HG03066 (cell line): Measurements from ENCODE around the gene SNX4.
"Not testable (repeated sequence)": the region's sequence is repeated elsewhere in the genome, so short reads cannot be mapped to it uniquely, and the experiment has no call there.

ENCODE experiments used
- ATAC-seq: cut with Tn5 transposase; IDR thresholded peaks from one replicate; pipeline ENCODE4 v1.9.1; 2021; ENCODE audit warnings: low read depth; ENCODE audit not compliant: unreplicated experiment

Gene SNX4

DNA sequence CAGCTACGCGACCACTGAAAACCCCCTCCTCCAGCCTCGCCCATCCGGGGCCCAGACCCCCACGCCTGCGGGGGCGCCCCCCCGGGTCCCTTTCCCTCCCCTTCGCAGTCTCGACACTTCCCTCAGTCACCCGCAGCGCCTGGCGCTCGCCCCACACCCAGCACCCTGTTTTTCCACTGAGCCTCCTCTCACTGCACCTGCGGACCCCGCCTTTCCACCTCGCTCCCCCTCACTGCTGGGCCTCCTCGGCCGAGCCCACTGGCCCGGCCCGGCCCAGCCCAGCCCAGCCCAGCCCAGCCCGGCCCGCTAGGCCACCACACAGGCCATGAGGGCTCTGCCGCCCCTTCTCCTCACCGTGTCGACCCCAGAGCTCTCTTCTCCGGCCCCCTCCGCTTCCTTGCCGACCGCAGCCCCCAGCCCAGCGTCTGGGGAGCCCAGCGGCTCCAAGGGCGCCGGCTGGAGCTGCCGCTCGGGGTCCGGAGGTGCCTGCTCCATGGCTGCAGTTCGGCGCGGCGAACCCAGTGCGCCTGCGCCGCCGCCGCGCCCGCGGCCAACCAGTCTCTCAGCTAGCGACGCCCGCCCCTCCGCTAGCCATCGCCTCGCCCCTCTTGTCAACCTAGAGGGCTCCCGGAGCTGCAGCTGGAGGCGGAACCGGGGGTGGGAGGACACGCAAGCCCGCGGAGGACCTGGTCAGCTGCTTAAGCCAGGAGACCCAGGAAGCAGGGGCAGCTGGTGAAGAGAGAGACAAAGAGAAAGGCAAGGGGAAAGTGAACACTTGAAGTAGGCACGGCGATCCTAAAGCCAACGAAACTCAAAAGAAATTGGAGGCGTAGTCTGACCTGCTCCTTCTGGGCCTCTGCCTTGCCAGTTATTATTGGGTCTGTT lies at the start of gene SNX4:
Gene SNX4, minus strand, starts transcription at position 525 of the 885 bp plus-strand sequence. Its CDS starts 30 bp downstream, at position 495.
- ATAC-seq = peak; percentile 82

DNA sequence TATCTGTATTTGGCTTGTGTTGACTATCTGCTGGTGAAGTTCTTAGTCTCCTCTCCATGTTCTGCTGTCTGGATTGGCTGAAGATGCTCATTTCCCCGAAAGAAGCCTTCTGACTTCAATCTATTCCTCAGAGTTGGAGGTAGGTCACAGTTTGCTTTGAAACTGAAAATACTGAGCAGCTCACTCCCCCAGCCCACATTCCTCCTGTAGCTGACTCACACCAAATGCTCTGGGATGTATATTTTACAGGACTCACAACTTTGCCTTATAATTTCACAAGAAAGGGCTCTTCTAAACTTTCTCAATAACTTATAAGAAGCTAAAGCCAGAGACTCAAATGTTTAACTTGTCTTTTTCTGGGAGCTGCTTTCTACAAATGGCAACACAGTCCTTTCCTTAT lies 36.3 kb upstream of the SNX4 start:
- ATAC-seq = no peak

DNA sequence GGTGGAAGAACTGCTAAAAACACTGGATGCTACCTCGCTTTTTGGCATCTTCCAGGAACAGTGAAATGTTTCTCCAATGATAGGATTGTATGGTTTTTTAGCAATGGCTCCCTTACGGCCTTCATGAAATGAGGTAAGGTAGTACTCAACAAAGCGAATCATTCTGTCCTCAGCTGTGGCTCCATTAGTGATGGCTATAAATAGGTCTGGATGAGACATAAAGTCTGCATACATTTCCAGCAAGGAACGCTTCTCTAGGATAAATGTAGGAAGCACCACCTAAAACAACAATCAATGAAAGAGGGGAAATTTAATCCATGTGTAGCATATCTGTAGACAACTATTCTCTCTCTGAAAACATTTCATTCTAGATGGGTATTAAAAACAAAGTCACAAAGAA lies 32.4 kb upstream of the SNX4 start:
- no peak for ATAC-seq

DNA sequence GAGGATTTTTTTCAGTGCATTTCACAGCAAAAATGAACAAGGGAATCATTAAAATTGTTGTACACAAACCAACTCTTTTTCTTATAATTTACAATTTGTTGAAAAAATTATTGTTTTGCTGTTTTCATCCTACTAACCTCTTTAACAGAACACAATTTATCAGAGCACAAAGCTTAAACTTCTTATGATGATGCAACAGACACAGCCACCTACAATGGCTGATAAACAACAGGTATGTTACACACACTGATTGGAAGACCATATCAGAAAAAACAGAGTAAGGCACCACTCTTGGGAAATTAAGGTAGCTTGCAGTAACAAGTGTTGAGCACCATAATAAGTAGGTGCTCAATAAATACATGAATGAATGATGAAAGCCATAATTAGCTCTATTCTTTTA lies 8.9 kb upstream of the SNX4 start:
- no peak for ATAC-seq

DNA sequence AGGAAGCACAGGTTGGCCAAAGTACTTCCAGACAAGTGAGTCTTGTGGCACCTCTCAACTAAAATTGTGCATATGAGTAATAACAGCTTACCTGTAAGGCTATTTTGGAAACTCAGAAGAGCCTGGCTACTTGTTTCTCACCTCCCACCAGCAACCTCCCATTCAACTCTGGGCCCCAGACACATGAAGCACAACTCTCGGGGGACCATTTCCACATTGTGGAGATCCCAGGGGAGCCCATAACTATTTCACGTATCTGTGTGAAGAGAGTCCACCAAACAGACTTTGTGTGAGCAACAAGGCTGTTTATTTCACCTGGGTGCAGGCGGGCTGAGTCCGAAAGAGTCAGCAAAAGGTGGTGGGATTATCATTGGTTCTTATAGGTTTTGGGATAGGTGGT lies 5.2 kb upstream of the SNX4 start:
- ATAC-seq = no peak

DNA sequence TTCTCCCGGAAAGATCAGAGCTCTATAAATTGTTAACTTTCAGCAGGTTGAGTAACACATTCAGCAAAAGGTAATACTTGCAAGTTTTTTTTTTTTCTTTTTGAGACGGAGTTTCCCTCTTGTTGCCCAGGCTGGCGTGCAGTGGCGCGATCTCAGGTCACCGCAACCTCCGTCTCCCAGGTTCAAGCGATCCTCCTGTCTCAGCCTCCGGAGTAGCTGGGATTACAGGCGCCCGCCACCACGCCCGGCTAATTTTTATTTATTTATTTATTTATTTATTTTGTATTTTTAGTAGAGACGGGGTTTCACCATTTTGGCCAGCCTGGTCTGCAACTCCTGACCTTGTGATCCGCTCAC lies 539 bp upstream of the SNX4 start:
- not testable (repeated sequence) for ATAC-seq

DNA sequence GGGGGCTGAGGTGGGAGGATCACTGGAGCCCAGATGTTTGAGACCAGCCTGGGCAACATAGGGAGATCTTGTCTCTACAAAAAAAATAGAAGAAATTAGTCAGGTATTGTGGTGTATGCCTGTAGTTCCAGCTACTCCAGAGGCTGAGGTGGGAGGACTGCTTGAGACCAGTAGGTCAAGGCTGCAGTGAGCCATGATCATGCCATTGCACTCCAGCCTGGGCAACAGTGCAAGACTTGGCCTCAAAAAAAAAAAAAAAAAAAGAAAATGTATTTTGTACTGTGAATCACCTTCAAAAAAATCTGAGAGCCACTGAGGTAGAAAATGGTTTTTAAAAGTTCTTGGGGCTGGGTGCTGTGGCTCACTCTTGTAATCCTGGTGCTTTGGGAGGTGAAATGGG lies 4.6 kb downstream of the SNX4 start:
- no peak for ATAC-seq

DNA sequence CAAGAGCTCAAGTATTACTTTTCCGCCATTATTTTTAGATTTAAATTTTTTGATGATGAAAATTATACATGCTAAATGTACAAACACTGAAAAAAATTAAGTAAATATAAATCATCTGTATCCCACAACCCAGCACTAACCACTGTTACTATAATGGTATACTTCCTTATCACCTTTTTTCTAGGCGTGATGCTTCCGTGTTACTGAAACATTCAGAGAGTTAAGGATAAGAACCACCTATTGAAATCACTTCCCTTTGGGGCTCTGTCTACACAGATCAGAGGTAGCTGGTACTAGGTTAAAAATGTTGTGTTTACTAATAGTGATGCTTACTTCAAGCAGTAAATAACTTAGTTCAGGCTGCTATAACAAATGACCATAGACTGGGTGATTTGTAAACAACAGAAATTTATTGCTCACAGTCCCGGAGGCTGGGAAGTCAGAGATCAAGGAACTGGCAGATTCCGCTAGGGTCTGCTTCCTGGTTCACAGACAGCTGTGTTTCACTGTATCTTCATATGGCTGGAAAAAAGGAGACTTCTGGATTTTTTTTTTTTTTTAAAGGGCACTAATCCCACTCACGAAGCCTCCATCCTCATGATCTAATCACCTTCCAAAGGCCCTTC lies 6.4 kb downstream of the SNX4 start:
- ATAC-seq = no peak

DNA sequence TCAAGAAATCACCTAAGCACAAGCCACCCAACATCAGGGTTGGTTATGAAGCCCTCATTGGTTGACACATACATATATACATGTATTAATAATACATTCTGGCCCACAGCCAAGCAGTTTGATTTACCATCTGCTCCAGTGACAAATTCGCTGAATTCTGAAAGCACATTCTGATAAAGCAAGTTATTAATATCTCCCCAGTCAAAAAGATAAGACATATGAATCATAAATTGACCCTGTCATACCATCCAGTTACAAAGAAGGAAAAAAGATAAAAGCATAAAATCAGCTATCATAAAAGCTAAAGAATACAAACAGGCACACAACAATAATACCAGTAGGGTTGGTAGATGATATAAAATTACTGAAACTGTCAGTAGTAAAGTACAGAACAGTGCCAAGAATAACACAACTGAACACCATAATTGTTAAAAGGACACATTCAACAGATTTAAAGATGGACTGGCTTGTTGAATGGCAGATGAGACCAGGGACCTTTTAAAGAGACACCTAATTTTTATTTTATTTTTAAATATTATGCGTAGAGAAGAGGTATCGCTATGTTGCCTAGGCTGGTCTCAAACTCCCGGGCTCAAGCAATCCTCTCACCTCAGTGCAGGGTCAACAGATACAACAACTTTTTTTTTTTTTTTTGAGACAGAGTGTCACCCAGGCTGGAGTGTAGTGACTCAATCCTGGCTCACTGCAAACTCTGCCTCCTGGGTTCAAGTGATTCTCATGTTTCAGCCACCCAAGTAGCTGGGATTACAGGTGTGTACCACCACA lies 7.7 kb downstream of the SNX4 start:
- ATAC-seq = no peak

DNA sequence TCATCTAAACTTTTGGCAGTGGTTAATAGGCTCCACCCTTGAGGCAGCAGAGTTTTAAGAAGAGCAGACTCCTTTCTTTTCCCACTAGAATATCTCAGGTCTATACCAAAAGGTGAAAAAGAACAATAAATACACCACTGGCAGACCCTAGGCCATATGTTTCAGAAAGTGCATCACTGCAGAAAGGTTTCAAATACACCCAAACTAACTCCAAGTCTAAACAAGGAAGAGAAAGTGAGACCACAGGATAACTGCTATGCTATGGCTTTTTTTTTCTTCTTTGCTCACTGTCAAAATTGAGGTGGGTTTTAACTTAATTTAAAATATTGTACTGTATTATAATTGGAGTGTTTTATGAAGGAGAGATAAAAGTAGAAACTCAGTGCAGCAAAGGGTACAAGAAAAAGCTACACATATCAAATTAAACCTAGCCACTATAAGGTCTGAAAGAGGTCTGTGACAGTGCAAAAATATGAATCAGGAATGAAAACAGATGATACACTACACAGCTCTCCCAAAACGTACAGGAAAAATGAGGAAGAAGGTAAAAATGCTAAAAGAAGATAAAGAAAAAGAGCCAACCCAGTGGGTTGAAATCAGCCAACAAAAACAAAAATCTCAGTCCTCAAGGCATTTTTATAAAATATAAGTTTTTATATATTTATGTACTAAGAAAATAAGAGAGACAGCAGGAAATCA lies 8.4 kb downstream of the SNX4 start:
- no peak for ATAC-seq

DNA sequence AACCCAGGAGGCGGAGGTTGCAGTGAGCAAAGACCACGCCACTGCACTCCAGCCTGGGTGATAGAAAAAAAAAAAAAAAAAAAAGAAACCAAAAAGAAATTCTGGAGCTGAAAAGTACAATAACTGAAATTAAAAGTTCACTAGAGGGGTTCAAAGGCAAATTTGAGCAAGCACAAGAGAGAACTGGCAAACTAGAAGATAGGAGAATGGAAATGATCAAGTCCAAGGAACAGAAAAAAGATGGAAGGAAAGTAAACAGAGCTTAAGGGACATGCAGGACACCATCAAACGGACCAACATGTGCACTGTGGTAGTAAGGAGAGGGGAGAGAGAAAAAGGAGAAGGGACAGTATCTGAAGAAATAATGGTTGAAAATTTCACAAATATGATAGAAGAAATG lies 12.9 kb downstream of the SNX4 start:
- ATAC-seq = no peak

DNA sequence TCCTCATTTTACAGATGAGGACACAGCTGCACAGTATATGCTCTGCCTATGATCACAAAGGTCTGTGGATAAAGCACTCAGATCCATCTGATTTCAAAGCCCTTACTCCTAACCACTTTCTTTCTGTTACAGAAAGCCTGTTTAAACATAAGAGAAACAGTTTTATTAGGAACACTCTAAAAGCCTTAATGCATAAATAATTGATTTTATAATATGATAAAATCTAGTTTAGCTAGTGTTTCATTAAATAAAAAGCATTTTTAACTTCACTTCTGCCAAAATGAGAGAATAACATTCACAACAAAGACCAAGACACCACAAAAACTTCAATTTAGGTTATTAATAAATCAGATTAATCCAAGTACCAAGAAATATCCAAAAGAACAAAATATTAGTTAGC lies 21.4 kb downstream of the SNX4 start:
- ATAC-seq = no peak

DNA sequence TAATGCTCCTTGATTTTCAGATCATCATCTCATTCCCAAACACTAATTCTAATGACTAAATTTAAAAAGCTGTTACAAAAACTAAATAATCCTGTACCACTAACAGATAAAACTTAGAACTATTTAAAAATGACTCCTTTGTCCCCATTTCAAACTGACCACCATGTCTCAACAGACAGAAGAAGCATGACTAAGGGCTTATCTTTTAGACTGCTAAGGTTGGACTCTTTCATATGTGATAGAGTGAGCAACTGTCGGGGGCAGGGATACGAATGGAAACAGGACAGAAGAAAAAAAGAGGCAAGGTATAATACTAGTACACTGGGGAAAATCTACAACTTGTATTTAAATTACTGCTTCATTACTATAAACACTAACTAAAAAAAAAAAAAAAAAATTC lies 23.3 kb downstream of the SNX4 start:
- ATAC-seq = no peak

DNA sequence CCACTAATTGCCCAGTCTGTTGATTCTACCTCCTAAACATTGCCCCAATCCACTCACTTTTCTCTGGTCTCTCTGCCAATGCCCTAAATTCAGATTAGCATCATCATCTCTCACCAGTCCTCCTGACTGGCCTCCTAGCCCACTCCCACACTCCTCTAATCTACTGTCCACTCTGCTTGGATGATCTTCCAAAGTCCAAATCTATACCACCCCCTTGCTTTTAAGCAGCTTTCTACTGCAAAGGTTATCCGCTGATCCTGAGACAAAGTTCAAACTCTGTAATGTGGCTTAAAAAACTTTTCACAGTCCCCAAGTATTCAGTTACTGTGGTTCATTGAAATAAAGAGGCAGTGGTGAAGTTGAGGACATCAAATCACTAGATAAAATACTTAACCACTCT lies 37.6 kb downstream of the SNX4 start:
- no peak for ATAC-seq

DNA sequence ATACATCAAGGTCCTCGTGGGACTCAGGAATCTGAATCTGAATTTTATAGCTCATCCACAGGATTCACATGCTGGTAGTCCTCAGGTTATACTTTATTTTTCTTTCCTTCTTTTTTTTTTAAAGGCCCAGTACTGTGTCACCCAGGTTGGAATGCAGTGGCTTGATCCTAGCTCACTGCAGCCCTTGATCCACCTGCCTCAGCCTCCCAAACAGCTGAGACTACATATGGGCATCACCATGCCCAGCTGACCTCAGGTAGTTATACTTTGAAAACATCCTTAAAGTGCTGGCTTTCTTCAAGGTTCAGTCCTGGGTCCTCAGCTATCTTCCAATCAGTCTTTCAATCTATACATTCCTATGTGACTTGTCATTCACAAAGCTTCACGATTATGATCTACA lies 38.2 kb downstream of the SNX4 start:
- ATAC-seq = no peak

DNA sequence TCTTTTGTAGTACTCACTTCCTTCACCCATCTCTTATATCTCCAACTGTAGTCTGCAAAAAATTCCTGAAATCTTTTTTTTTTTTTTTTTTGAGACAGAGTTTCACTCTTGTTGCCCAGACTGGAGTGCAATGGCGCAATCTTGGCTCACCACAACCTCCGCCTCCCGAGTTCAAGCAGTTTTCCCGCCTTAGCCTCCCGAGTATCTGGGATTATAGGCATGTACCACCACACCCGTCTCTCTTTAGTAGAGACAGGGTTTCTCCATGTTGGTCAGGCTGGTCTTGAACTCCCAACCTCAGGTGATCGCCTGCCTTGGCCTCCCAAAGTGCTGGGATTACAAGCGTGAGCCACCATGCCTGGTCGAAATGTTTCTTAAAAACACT lies 38.6 kb downstream of the SNX4 start:
- not testable (repeated sequence) for ATAC-seq

DNA sequence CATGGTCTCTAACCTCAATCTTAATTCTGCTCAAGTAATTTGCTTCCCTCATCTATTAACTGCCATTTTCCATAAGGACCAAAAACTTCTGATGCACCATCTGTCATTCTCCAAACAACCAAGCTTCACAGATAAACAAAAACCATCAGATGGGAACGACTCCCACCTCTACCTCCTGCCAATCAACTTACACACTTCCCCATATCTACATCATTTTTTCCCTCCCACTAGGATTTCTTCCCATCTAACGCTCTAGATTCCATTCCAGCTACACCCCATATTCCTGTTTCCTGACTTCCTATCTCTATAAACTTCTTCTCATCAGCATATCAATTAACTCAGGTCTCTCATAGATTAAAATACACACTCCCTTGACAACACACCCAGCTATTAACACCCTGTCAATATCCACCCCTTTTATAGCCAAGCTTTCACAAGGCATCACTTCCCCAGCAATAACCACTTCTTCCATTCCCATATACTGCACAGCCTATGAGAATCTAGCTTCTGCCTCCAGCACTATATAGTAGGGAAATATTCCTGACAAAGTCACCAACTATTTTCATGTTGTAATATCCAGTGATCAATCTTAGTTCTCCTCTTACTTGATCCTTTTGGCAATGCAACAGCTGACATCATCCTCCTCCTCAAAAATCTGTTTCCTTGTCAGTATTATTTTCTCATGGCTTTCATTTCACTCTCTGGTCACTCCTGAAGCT lies 39.2 kb downstream of the SNX4 start:
- no peak for ATAC-seq

DNA sequence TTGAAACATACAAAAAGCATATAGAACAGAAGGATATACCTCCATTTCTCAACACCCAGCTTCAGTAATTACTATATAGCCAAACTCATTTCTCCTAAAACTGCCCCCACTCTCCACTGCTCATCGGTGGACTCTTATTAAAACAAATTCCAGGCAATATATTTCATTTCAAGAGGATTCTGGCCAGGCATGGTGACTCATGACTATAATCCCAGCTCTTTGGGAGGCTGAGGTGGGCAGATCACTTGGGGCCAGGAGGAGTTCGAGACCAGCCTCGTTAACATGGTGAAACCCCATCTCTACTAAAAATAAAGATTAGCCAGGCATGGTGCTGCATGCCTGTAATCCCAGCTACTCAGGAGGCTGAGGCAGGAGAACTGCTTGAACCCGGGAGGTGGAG lies 40.9 kb downstream of the SNX4 start:
- no peak for ATAC-seq

DNA sequence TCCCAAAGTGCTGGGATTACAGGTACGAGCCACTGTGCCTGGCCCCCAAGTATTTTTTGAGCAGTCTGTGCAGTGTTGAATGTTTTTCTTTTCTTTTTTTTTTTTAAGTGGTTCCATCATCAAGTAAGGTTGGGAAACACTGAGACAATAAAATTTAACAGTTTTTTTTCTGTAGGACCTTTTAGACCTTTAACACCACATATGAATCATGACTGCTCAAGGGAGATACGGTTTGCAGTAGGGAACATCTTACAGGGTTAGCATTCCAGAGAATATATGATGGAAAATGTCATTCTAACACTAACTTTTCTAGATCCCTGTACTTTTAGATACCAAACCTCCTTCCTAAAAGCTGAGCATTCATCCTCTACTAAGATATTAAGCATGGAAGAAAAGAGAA lies 41.7 kb downstream of the SNX4 start:
- no peak for ATAC-seq

DNA sequence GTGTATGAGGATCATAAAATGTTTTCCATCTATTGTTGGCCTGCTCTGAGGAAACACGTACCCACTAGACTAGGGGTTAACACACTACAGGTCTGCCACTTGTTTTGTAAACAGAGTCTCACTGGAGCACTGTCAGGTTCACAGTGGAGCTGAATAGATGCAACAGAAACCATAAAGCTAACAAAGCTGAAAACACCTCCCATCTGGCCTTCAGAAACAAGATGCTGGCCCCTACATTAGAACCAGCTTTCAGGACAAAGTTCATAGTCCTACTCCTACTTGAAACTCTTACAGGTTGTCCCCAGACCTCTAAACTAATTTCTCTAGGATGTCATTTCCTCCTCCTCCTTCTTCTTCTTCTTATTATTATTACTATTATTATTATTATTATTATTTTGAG lies 42.3 kb downstream of the SNX4 start:
- no peak for ATAC-seq
